NB4 (cell line): ENCODE measurements around the gene CCDC91.

Source experiments
- CTCF ChIP-seq: IDR thresholded peaks from one replicate; pipeline ENCODE4 v1.5.1; 2012; ENCODE audit warnings: low read depth, low read length
- MAX ChIP-seq: IDR thresholded peaks from 2 replicates; pipeline ENCODE4 v1.6.1; 2011; ENCODE audit warnings: low read depth, low read length
- POLR2A ChIP-seq: IDR thresholded peaks from 2 replicates; pipeline ENCODE4 v1.6.1; 2011; ENCODE audit warnings: mild to moderate bottlenecking; ENCODE audit not compliant: insufficient read length; ENCODE audit errors: extremely low read depth

- no peak for TF ChIP-seq CTCF
- no peak for TF ChIP-seq POLR2A
- no peak for TF ChIP-seq MAX
These were observed 62.9 kb downstream of the CCDC91 start for GRCh38 chr12:28253161-28253641.
